GM12878 (cell line): Measurements from ENCODE around the gene CCDC80. TPM values are rescaled to one million over a fixed set of nuclear protein-coding genes. Genes with fewer than 3 reads are reported as not detected.
"Not testable (repeated sequence)": the region's sequence is repeated elsewhere in the genome, so short reads cannot be mapped to it uniquely, and the experiment has no call there.

Experiments used
- ATAC-seq: fragments of 200-7000 bp; cut with Tn5 transposase; 3 replicates; pipeline ENCODE4 v1.9.1; 2020; ENCODE audit warnings: mild to moderate bottlenecking, moderate library complexity
- BruUV-seq: library from RNA; stranded (reverse); fragments of 400-500 nt; replicated peaks from 2 replicates; lab custom pipeline; 2021; lab: Mats Ljungman, UMichigan
- CTCF ChIA-PET: fragments of 300-600 bp; sonication (Branson Sonifier 250); formaldehyde crosslinking; extraction: SDS; loops from one replicate; lab custom pipeline; 2021; ENCODE audit warnings: inconsistent platforms; lab: Yijun Ruan, JAX
- POLR2A ChIA-PET: fragments of 350-600 bp; formaldehyde crosslinking; extraction: SDS; loops from one replicate; lab custom pipeline; 2021; ENCODE audit warnings: inconsistent platforms; lab: Charles Lee
- RAD21 ChIA-PET: fragments of 300-600 bp; sonication (Branson Sonifier 250); formaldehyde crosslinking; loops from one replicate; lab custom pipeline; 2023; ENCODE audit warnings: antibody characterized with exemption; ENCODE audit not compliant: unreplicated experiment; lab: Charles Lee
- SMC1A ChIA-PET: fragments of 300-600 bp; sonication (Branson Sonifier 250); formaldehyde crosslinking; loops from one replicate; lab custom pipeline; 2023; ENCODE audit not compliant: unreplicated experiment, uncharacterized antibody; lab: Charles Lee
- DNase-seq: peaks from one replicate; pipeline ENCODE4 v3.0.0-alpha.2; 2011; ENCODE audit warnings: low read depth, low spot score
- FAIRE-seq: peaks from 3 replicates; lab custom pipeline; 2011; peaks lifted over from hg19 to GRCh38; lab: Jason Lieb, UNC
- H2AFZ ChIP-seq: 2 replicates; pipeline ENCODE4 v1.6.0; 2011; ENCODE audit warnings: low read depth, low read length, control low read depth; ENCODE audit not compliant: control insufficient read depth
- H3K27ac ChIP-seq: 2 replicates; pipeline ENCODE4 v1.5.1; 2011; ENCODE audit warnings: control low read depth; ENCODE audit not compliant: control insufficient read depth, insufficient read depth
- H3K27me3 ChIP-seq, 2 experiments: replicated peaks in 1 of 2; 2 replicates each; pipeline versions ENCODE4 v1.6.0 to v1.6.1; 2011; ENCODE audit warnings: low read length in 1 of 2; ENCODE audit not compliant: control insufficient read depth in 2 of 2, insufficient read depth in 2 of 2
- H3K36me3 ChIP-seq, 2 experiments: 2 replicates each; pipeline ENCODE4 v1.5.1; 2011; ENCODE audit warnings: low read length in 1 of 2; ENCODE audit not compliant: control insufficient read depth in 2 of 2, insufficient read depth in 2 of 2
- H3K4me1 ChIP-seq: 2 replicates; pipeline ENCODE4 v1.6.1; 2011; ENCODE audit warnings: mild to moderate bottlenecking, low read length, moderate library complexity, mixed read lengths; ENCODE audit not compliant: control insufficient read depth, insufficient read depth
- H3K4me2 ChIP-seq: 2 replicates; pipeline ENCODE4 v1.6.0; 2011; ENCODE audit warnings: control low read depth; ENCODE audit not compliant: control insufficient read depth, insufficient read depth
- H3K4me3 ChIP-seq: fragments of 200-600 bp; sonication (generic); 2 replicates; pipeline ENCODE4 v1.5.1; 2016
- H3K79me2 ChIP-seq: 2 replicates; pipeline ENCODE4 v1.6.0; 2011; ENCODE audit warnings: low read length; ENCODE audit not compliant: control insufficient read depth, insufficient read depth
- H3K9ac ChIP-seq: 2 replicates; pipeline ENCODE4 v1.8.0; 2011; ENCODE audit warnings: low read length, control low read depth, mixed read lengths; ENCODE audit not compliant: control insufficient read depth, insufficient read depth
- H3K9me3 ChIP-seq: replicated peaks from 3 replicates; pipeline ENCODE4 v1.5.1; 2011; ENCODE audit warnings: mild to moderate bottlenecking, low read length; ENCODE audit not compliant: control insufficient read depth, insufficient read depth
- H4K20me1 ChIP-seq: 2 replicates; pipeline ENCODE4 v1.6.0; 2011; ENCODE audit not compliant: control insufficient read depth, insufficient read depth
- CHD4 ChIP-seq: fragments of 200-600 bp; sonication (generic); IDR thresholded peaks from 2 replicates; pipeline ENCODE4 v1.6.1; 2016; ENCODE audit warnings: mild to moderate bottlenecking
- LARP7 ChIP-seq: fragments of 450-650 bp; IDR thresholded peaks from 2 replicates; pipeline ENCODE4 v1.6.1; 2017; ENCODE audit warnings: mild to moderate bottlenecking
- NFIC ChIP-seq: IDR thresholded peaks from 2 replicates; pipeline ENCODE4 v1.6.1; 2012; ENCODE audit warnings: low read depth, mild to moderate bottlenecking, inconsistent platforms, low read length, moderate library complexity
- NR2F1 ChIP-seq: fragments of 450-650 bp; conservative IDR thresholded peaks from 2 replicates; pipeline ENCODE4 v1.6.1; 2017; ENCODE audit warnings: mild to moderate bottlenecking
- POLR2AphosphoS2 ChIP-seq: IDR thresholded peaks from 2 replicates; pipeline ENCODE4 v1.6.1; 2011; ENCODE audit warnings: low read depth, mild to moderate bottlenecking, low read length, improper control_type of control experiment, moderate library complexity
- POLR2AphosphoS5 ChIP-seq: IDR thresholded peaks from 2 replicates; pipeline ENCODE4 v1.6.1; 2011; ENCODE audit warnings: mild to moderate bottlenecking, low read length, inconsistent platforms
- RB1 ChIP-seq: fragments of 450-650 bp; formaldehyde crosslinking; IDR thresholded peaks from 2 replicates; pipeline ENCODE4 v1.6.1; 2017; ENCODE audit warnings: mild to moderate bottlenecking, borderline replicate concordance
- SP1 ChIP-seq: IDR thresholded peaks from one replicate; pipeline ENCODE4 v1.6.1; 2011; ENCODE audit warnings: low read depth, low read length
- SREBF1 ChIP-seq: IDR thresholded peaks from 2 replicates; pipeline ENCODE4 v1.6.1; 2012; ENCODE audit warnings: mild to moderate bottlenecking, low read length
- TAF1 ChIP-seq: IDR thresholded peaks from 2 replicates; pipeline ENCODE4 v1.6.1; 2011; ENCODE audit warnings: mild to moderate bottlenecking, low read depth, low read length, borderline replicate concordance
- TCF12 ChIP-seq: IDR thresholded peaks from 2 replicates; pipeline ENCODE4 v1.6.1; 2011; ENCODE audit warnings: low read depth, mild to moderate bottlenecking, low read length
- YY1 ChIP-seq: IDR thresholded peaks from 2 replicates; pipeline ENCODE4 v1.6.1; 2011; ENCODE audit warnings: low read depth, mild to moderate bottlenecking, low read length
- ZBED1 ChIP-seq: IDR thresholded peaks from 2 replicates; pipeline ENCODE4 v1.6.1; 2016; ENCODE audit warnings: borderline replicate concordance
- ZNF384 ChIP-seq: IDR thresholded peaks from 2 replicates; pipeline ENCODE4 v1.6.1; 2012; ENCODE audit warnings: low read depth, mild to moderate bottlenecking, low read length, improper control_type of control experiment, borderline replicate concordance
- WGBS: methylation state at CpG from one replicate; pipeline ENCODE4 v1.1.6; 2016; ENCODE audit warnings: low lambda C conversion rate; ENCODE audit not compliant: insufficient replicate concordance, insufficient coverage; ENCODE audit errors: missing lambda C conversion rate; 5-methylcytosine and 5-hydroxymethylcytosine counted together
- in situ Hi-C: fragments of 300-500 bp; cut with MboI; formaldehyde crosslinking; loops from 9 replicates; pipeline ENCODE4 v1.14.3; 2018; ENCODE audit warnings: mixed read lengths
- intact Hi-C: fragments of 100-400 bp; cut with micrococcal nuclease; formaldehyde crosslinking; loops from one replicate; pipeline ENCODE4 v1.14.2; 2022; ENCODE audit not compliant: unreplicated experiment
- polyA plus RNA-seq, 11 experiments: library from polyadenylated mRNA; depleted of rRNA in 4 of 11; unstranded in 6 of 11; stranded (reverse) in 5 of 11; fragments of >200 nt; fragmentation: Nextera tagmentation in 4 of 11; fragmentation: Illumina TruSeq in 1 of 11; extraction: Ambion mirVana in 4 of 11; extraction: Trizol in 1 of 11; gene quantifications; 1 replicate in 1 of 11; 2 replicates in 10 of 11; pipeline versions ENCODE4 v1.2.1 to v1.2.3, GENCODE V29; 2011 to 2016; ENCODE audit warnings: inconsistent platforms in 2 of 11, missing spikeins in 2 of 11, low read depth in 1 of 11
- total RNA-seq, 4 experiments: library from RNA; depleted of rRNA in 3 of 4; stranded (reverse); fragments of >200 nt in 3 of 4; fragmentation: Illumina TruSeq in 1 of 4; extraction: Trizol in 1 of 4; gene quantifications; 2 replicates each; pipeline versions ENCODE4 v1.2.1 to v1.2.3, GENCODE V29; 2013 to 2021
- TF ChIP-seq, protein P1 (sequence below): IDR thresholded peaks from 2 replicates; pipeline ENCODE4 v1.6.1; 2011; ENCODE audit warnings: low read depth, mild to moderate bottlenecking, low read length, moderate library complexity, borderline replicate concordance; ENCODE audit errors: extremely low read depth

Gene CCDC80
- total and polyA plus RNA-seq, 10 of the 15 experiments (the other 5 are each of a cell fraction or from before 2014, with no cell fraction given) = 0.01 to 0.59 (median 0.21) TPM; not detected in 5

- H3K36me3 ChIP-seq, H2AFZ ChIP-seq, POLR2A ChIA-PET, H3K4me1 ChIP-seq, H3K27ac ChIP-seq, H3K4me3 ChIP-seq, CTCF ChIA-PET, H3K4me2 ChIP-seq, RAD21 ChIA-PET, H3K9me3 ChIP-seq, BruUV-seq, intact Hi-C loops, H4K20me1 ChIP-seq, H3K27me3 ChIP-seq, FAIRE-seq, H3K9ac ChIP-seq, ATAC-seq, in situ Hi-C loops, DNase-seq: not testable (repeated sequence)
- WGBS = 92% methylated on average over 15 of the region's 15 CpGs
- SMC1A ChIA-PET = interaction anchor here (1.0 kb wide), 1 partner anchor 18 kb away, joined by 3 read pairs; no protein-coding TSS in a partner anchor
- peaks cover 34% of the 10 kb centered on the region for H3K79me2 ChIP-seq
These were observed 76.5 kb downstream of the CCDC80 start for GRCh38 chr3:112564247-112564939.

DNA sequence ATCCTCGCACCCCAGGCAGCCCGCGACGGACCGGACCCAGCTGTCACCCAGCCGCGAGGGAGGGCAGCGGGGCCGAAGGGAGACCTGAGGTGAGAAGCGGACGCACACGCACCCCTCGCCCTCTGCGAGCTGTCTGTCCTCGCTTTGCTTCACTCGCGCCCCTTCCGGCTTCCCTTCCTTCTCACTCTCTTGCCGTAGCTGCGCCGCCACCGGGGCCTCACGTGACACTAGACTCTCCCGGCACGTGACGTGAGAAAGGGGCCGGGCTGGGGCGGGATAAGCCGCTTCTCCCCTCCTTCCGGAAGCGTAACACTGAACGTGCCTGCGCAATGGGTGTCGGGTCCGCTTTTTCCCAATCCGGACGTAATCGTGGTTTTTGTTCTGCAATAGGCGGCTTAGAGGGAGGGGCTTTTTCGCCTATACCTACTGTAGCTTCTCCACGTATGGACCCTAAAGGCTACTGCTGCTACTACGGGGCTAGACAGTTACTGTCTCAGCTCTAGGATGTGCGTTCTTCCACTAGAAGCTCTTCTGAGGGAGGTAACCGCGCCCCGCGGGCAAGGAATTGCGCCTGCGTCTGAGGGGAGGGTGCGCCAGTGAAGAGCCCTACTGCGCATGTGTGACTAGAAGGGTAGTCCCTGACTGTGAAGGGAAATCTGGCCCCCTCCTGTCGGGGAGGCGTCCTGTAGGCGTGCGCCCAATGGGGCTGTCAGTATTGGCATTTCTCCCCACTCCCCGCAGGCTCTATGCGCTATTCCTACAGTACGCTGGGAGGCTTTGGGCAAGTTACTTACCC is 79.0 kb downstream of the CCDC80 start, which contains the start of the genes ATG3 and SLC35A5:
ATG3 (minus strand) TSS at position 229 of the 796 bp plus-strand sequence. CDS start 434 bp downstream, outside the sequence.
SLC35A5 (plus strand) TSS at position 312 of the 796 bp plus-strand sequence. CDS start 1,359 bp downstream, outside the sequence.
- intact Hi-C loops = no loop called here
- H4K20me1 ChIP-seq = no peaks in the 10 kb centered on the region
- no peaks in the 10 kb centered on the region for H3K27me3 ChIP-seq
- peak within 1 kb of the TSS; percentile 89 for H3K4me2 ChIP-seq
- no peaks in the 10 kb centered on the region; the same call in 2 of the 3 replicates for H3K9me3 ChIP-seq
- BruUV-seq = TSS peak; percentile 73
- SMC1A ChIA-PET = interaction anchor here (0.7 to 1.5 kb wide), 5 partner anchors 11 to 448 kb away, joined by 3 to 9 read pairs (median 5); no protein-coding TSS in a partner anchor
- peak; percentile 97 for FAIRE-seq
- H3K27ac ChIP-seq = peak within 1 kb of the TSS; percentile 92
- H3K9ac ChIP-seq = peak within 1 kb of the TSS; percentile 74
- ATAC-seq = peak; percentile 88
- peaks cover 4% of the 10 kb centered on the region; the same call in 1 of the 2 replicates for H3K4me1 ChIP-seq
- peak; percentile 96 for DNase-seq
- WGBS = under 1% methylated on average over 56 of the region's 58 CpGs
- H2AFZ ChIP-seq = peak within 1 kb of the TSS; percentile 100
- peaks cover 55% of the 10 kb centered on the region for H3K79me2 ChIP-seq
- in situ Hi-C loops = no loop called here
- POLR2A ChIA-PET = interaction anchor here (0.6 to 2.4 kb wide), 7 partner anchors 10 to 457 kb away, joined by 3 to 9 read pairs (median 5); partner anchors contain the start of gene CD200
- H3K4me3 ChIP-seq = peak within 1 kb of the TSS; percentile 81
- CTCF ChIA-PET = interaction anchor here (1.0 to 2.6 kb wide), 7 partner anchors 10 to 451 kb away, joined by 3 to 8 read pairs (median 3); no protein-coding TSS in a partner anchor
- RAD21 ChIA-PET = interaction anchor here (0.6 to 2.5 kb wide), 8 partner anchors 29 to 457 kb away, joined by 3 to 7 read pairs (median 3); partner anchors contain the start of gene SLC9C1
- no peaks in the 10 kb centered on the region; a peak in 2 of 4 replicates for H3K36me3 ChIP-seq
- TF ChIP-seq POLR2AphosphoS2 (peak; percentile 70; the same call in 1 of the 2 replicates), CHD4 (no peak), TCF12 (peak; percentile 47; the same call in 1 of the 2 replicates), TAF1 (peak; percentile 55; the same call in 1 of the 2 replicates), ZNF384 (no peak), SP1 (peak; percentile 37), POLR2AphosphoS5 (peak; percentile 93), NFIC (peak; percentile 58; the same call in 1 of the 2 replicates), RB1 (peak; percentile 73; the same call in 1 of the 2 replicates), LARP7 (peak; percentile 62), NR2F1 (peak; percentile 50; the same call in 1 of the 2 replicates), ZBED1 (peak; percentile 71; the same call in 1 of the 2 replicates), YY1 (peak; percentile 68), SREBF1 (peak; percentile 56; the same call in 1 of the 2 replicates)
- TF ChIP-seq, protein P1, sequence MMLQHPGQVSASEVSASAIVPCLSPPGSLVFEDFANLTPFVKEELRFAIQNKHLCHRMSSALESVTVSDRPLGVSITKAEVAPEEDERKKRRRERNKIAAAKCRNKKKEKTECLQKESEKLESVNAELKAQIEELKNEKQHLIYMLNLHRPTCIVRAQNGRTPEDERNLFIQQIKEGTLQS = peak; percentile 100
